Stromal cell of bone marrow (primary cell): ENCODE results near the gene FREM3.

Source experiments
- DNase-seq: peaks from one replicate; pipeline ENCODE4 v3.0.0-alpha.2; 2012; ENCODE audit warnings: low read depth

Gene FREM3

GRCh38 chr4:143667461-143667860 lies 33.0 kb downstream of the FREM3 start:
- DNase-seq, result peak; percentile 85

GRCh38 chr4:143658336-143658735 lies 42.1 kb downstream of the FREM3 start:
- no peak for DNase-seq

DNA sequence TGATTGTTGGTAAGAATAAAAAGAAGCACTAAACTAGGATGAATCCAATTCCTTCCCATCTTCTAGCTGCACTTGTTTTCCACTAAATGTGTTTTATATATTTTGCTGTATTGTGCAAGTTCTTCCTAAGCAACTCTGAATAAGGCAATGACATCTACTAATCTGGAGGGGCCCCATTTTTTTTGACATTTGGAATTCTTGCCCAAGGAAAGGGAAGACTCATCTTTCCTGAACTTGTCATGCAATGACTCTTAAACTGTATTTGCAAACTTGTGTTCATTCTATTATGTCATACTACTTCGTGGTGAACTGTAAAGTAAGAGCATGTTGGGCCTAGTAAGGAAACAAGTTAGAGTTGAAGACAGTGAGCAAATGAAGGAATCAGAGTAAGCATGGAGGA lies 45.9 kb downstream of the FREM3 start:
- peak; percentile 16 for DNase-seq

DNA sequence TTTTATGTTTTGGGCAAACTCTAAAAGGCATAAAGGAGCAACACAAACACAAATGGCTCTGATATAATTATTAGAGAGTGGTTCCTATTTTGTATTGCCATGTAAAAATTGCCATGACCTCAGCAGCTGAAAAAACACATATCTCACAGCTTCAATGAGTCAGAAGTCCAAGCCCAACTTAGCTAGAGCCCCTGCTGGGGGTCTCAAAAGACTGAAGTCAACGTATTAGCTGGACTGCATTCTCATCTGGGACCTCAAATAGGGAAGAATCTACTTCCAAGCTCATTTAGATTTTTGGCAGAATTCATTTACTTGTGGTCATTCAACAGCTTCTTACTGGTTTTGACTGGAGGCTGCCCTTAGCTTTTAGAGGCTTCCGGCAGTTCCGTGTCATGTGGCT lies 47.4 kb downstream of the FREM3 start:
- DNase-seq, result peak; percentile 16

DNA sequence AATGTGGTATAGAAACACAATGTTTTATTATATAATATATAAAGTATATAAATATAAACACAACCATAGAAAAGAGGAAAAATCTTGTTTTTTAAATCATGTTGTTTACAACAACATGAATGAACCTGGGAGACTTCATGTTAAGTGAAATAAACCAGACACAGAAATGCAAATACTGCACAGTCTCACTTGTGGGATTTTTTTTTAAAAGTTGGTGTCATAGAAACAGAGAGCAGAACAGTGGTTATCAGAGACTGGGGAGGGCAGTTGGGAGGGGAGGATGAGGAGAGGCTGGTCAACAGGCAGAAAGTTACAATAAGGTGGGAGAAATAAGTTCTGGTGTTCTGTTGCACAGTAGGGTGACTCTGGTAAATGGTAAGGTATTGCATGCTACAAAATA lies 57.1 kb downstream of the FREM3 start:
- DNase-seq, result no peak

- no peak for DNase-seq
Observed at GRCh38 chr4:143642611-143643010, 57.9 kb downstream of the FREM3 start.

DNA sequence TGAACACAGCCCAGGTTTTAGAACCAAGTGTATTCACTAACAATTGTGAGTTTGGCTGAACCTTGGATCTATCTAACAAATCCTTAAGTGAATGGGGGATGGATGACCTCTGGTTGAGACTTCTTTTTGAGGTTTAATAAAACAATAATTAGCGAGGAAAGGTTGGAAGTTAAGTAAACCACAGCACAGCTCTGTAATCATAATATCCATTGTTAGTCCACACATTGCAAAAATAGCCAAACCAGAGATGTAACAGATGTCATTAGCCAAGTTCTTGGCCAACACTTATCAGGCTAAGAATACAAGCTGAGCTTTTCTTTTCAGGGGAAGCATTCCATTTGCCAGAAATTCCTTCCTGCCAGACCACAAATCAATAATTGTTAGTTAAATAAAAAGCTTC lies 59.1 kb downstream of the FREM3 start:
- no peak for DNase-seq

DNA sequence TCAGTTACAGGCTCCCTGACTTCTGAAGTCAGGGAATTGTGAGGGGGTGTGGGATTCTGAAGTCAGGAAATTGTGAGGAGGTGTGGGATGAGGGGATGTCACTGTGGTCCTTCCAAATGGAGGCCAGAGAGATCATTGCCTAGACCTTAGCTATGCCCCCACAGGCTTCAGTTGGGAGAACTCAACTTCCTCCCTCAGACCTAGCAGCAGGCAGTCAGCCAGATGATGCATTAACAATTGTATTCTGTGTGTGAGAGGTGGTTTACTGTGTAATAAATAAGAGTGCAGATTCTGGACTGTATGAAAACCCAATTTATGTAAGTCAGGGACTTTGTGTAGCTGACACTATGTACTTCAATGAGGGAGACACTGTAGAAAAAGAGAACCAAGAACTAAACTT lies 65.7 kb downstream of the FREM3 start:
- DNase-seq, result no peak

GRCh38 chr4:143633833-143634232 lies 66.6 kb downstream of the FREM3 start:
- no peak for DNase-seq

- DNase-seq, result peak; percentile 17
Observed at GRCh38 chr4:143626134-143626911, 74.2 kb downstream of the FREM3 start.

DNA sequence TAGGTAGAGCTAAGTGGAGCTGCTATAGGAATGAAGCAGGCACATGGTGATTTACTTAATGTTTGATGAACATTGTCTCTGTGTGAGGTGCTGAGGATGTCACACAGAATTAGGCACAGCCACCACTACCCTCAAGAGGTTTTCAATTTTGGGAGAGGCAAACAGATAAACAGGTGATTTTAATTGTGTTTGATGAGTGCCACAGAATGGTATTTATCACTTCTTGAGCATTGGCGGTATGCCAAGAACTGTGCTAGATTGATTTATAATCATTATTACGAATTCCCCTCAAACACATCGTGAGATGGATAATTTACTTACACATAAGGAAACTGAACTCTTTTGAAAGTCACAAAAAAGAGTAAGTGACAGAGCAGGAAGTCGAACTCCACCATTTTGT lies 74.8 kb downstream of the FREM3 start:
- DNase-seq, result no peak

GRCh38 chr4:143623896-143624295 lies 76.6 kb downstream of the FREM3 start:
- no peak for DNase-seq

GRCh38 chr4:143618811-143619210 lies 81.7 kb downstream of the FREM3 start:
- no peak for DNase-seq

- no peak for DNase-seq
Observed at GRCh38 chr4:143617994-143618679, 82.3 kb downstream of the FREM3 start.

GRCh38 chr4:143616771-143617170 lies 83.7 kb downstream of the FREM3 start:
- DNase-seq, result peak; percentile 64

GRCh38 chr4:143609492-143609891 lies 91.0 kb downstream of the FREM3 start:
- no peak for DNase-seq

DNA sequence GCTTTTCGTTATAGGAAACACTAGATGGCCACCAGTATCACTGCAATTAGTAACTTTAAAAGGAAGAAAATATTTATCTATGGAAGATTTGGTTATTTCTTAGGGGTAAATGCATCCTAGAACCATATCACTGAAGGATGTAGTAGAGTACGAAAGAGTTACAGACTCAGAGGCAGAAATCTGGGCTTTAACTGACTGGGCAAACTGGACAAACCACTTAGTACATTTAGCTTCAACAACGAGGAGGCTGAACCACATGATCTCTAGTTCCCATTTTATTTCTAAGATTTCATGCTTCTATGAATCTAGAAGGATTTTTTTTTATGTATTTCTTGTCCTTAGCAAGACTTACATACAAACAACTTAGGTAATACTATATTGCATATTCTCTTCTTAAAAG lies 94.0 kb downstream of the FREM3 start:
- no peak for DNase-seq

- peak; percentile 3 for DNase-seq
Observed at GRCh38 chr4:143599827-143600226, 100.6 kb downstream of the FREM3 start.

GRCh38 chr4:143598816-143599215 lies 101.7 kb downstream of the FREM3 start:
- DNase-seq, result no peak

DNA sequence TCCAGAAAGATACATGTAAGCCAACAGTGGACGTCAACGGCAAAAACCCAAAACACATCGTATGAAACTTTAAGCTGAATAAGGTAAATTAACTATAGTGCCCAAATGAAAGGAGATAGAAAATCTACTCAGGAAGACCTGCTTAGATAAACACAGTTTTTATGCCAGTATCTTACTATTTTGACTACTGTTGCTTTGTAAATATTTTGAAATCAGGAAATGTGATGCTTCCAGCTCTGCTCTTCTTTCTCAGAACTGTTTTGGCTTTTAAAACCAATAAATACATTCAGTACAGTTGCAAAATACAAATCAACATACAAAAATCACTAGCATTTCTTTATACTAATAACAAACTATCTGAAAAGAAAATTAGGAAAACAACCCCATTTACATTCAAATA lies 103.2 kb downstream of the FREM3 start:
- no peak for DNase-seq

- peak; percentile 3 for DNase-seq
Observed at GRCh38 chr4:143587703-143588102, 112.8 kb downstream of the FREM3 start.

- DNase-seq, result peak; percentile 15
Observed at GRCh38 chr4:143586080-143586479, 114.4 kb downstream of the FREM3 start.

- no peak for DNase-seq
Observed at GRCh38 chr4:143585548-143585947, 114.9 kb downstream of the FREM3 start.
